ENCODE measurements around the gene RPS19BP1.

The RPS19BP1 gene

DNA sequence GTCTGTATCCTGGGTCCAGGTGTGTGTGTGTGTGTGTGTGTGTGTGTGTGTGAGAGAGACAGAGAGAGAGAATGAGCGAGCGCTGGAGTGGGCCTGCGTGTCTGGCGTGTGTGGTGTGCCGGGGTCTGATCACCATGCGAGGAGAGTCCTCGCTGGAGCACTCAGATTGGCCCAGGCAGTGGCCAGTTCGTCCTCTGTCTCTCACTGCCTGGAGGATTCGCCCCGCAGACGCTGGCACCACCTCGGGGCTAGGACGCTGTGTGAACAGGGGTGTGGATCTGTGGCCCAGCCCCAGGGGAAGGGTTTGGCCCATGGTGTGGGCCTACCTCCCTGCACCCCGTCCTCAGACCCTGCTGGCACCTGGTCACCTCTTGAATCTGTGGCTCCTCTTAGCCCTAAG is 26.4 kb upstream of the RPS19BP1 start:
- DNase-seq = no peak

- no peak for DNase-seq
Measured at GRCh38 chr22:39558254-39558727, 25.7 kb upstream of the RPS19BP1 start.

DNA sequence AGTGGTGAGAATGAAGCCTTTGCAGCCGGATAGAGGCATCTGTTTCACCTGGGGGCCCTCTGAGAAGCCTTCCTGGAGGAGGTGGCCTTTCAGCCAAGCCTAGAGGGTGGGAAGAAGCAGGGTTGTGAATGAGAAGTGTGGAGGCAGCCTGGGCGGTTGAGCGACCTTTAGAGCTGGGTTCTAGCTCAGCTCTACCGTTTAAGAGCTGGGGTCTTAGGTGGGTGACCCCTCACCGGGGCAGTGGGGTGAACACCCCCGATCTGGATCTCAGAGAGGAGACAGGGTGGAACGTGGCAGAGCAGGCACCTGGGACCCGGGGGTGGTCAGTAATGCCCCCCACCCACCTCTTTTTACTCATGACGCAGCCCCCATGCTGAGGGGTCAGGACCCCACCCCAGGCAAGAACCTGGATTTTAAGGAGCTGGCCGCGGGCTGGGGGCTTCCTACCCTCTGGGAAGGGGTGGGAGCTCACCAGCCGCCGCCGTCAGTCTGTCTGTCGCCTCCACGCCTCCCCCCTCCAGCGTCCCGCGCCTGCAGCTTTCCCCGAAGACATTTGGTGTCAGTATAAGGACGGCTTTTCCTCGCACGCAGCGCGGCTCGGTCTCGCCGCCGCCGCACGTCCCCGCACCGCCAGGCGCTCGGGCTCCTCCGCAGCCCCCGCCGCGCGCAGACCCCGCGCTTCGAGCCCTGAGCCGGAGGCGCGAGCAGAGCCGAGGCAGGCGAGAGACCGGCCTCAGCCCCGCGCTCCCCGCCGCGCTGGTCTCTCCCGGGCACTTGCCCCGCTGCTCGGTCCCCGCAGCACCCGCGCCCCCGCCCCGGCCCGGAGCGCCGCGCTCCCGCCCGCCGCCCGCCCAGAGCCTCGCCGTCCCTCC is 24.7 kb upstream of the RPS19BP1 start:
- peak; percentile 54 to 59 for DNase-seq

- DNase-seq = no peak
Measured at GRCh38 chr22:39554151-39554550, 21.6 kb upstream of the RPS19BP1 start.

DNA sequence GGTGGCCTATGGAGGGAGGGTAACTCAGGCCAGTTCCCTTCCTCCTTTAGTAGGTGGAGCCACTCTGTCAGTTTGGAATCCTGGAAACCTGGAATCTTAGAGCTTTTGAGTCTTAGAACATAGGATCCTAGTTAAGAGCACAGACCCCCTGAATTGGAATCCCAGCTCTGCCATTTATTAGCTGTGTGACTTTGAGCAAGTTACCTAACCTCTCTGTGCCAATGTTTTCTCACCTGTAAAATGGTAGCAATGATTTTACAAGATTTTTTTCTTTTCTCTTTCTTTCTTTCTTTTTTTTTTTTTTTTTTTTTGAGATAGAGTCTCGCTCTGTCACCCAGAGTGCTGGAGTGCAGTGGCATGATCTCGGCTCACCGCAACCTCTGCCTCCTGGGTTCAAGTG is 20.9 kb upstream of the RPS19BP1 start:
- DNase-seq = no peak

GRCh38 chr22:39547587-39547947 is 15.0 kb upstream of the RPS19BP1 start:
- DNase-seq = no peak

- no peak for DNase-seq
Measured at GRCh38 chr22:39546889-39547586, 14.5 kb upstream of the RPS19BP1 start.

- peak; percentile 56 to 62 for DNase-seq
Measured at GRCh38 chr22:39545386-39546365, 13.1 kb upstream of the RPS19BP1 start.

DNA sequence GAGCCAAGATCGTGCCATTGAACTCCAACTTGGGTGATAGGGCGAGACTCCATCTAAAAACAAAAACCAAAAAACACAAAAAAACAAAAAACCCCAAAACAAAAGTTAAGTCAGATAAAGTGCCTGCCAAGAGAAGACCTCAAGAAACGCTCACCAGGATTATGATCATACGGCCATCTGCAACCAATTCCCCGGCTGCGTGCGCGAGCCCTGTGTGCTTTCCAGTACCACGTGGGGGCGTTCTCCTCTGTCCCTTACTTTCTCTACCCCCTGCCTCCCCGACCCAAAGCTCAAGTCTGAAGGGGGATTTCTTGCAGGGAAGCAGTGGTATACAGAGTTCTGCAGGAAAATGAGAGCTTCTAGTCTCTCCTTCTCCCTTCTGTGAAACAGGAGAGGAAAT is 10.5 kb upstream of the RPS19BP1 start:
- no peak for DNase-seq

DNA sequence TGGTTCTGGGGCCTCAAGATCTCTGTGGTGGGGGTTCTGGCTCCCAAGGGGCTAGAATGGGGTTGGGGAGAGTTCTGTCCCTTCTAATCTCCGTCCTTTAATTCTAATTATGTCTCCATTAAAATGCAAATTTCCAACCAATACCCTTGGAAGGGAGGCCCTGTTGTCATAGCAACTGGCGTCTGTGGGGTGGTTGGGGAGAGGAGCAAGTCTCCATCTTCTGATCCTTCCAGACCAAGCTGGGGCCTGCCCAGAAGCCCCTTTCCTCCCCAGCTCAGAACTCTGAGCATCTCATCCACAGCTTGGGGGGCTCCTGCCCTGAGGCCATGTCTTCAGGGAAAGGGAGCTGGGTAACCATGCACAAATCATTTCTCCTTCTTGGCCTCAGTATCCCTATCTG is 5.4 kb upstream of the RPS19BP1 start:
- no peak for DNase-seq

DNA sequence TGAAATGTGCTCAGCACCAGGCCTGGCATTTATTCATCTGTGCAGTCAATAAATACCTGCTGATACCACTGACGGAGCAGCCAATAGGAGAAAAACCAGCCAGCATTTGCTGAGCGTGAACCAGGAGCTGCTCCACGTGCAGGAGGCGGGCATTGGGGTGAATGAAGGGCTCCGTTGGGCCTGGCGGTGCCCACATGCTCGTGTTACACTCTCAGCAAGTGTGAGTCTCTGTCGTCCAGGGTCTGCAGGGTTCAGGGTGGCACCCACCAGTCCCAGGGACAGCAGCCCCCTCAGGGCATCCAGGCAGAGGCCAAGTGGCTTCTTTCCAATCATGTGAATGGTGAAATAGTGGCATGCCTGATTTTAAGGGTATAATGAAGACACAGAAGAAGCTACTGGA is 4.2 kb upstream of the RPS19BP1 start:
- no peak for DNase-seq

GRCh38 chr22:39535831-39536449 is 3.4 kb upstream of the RPS19BP1 start:
- DNase-seq = no peak

- no peak for DNase-seq
Measured at GRCh38 chr22:39535357-39535725, 2.8 kb upstream of the RPS19BP1 start.

GRCh38 chr22:39534591-39535356 is 2.2 kb upstream of the RPS19BP1 start:
- DNase-seq = peak; percentile 74 to 78

GRCh38 chr22:39534092-39534506 is 1.6 kb upstream of the RPS19BP1 start:
- DNase-seq = no peak

DNA sequence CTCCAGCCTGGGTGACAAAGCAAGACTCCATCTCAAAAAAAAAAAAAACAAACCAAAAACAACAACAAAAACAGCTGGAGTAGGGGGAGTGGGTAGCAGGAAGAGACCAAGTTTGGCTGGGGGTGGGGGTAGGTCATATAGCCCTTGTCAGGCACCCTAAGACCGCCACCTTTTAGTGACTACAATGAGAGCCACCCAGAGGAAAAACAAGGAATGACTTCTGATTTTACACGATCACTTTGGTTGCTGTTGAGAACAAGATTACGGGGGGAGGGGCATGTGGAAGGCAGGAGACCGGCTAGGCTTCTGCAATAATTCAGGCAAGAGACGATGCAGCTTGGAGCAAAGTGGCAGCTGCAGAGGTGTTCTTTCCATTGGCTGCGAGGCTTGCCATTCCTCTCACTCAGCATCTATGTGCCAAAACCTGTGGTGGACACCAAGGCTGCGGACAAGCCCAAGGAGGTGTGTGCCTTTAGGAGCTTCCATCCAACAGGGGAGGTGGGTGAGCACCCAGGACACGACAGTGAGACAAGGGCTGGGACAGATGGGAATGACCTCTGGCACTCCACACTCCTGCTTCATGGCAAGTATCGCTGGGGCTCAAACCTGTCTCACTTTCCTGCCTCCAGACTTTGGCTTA is 1.7 kb downstream of the RPS19BP1 start:
- DNase-seq = no peak

DNA sequence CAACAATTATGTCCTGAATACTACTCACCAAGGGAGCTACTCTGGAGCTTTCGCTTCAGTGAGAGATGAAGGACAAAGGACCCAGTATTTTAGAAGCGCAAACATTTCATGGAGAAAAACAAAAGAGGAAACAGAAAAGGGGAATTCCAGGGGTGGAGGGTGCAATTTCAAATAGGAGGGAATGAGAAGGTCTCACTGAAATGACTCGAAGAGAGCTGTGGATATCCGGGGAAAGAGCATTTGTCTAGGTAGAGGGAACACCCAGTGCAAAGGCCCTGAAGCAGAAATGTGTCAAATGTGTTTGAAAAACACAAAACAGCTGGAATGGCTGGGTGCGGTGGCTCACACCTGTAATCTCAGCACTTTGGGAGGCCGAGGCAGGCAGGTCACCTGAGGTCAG is 2.4 kb downstream of the RPS19BP1 start:
- DNase-seq = no peak

DNA sequence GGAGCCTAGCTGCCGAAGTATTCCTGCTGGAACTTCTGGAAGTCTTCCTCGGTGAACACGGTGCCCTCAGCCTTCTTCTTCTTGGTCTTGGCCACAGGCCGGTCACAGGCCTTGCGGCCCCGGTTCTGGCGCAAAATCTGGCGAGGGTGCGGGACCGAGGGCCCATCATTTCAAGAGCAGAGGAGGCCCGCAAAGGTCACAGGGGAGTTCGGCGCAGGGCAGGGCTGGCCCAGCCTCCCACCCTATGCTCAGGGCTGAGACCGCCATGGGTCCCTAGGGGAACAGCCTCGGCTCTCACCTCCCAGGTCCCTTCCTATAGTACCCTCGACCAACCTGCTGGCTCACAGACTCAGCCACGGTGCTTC is 3.1 kb downstream of the RPS19BP1 start:
- DNase-seq = no peak

GRCh38 chr22:39528681-39529486 is 3.7 kb downstream of the RPS19BP1 start:
- peak; percentile 85 to 86 for DNase-seq

- DNase-seq = no peak
Measured at GRCh38 chr22:39528080-39528661, 4.4 kb downstream of the RPS19BP1 start.
